ENCODE data around the gene KRTAP5-1.

KRTAP5-1 gene

DNA sequence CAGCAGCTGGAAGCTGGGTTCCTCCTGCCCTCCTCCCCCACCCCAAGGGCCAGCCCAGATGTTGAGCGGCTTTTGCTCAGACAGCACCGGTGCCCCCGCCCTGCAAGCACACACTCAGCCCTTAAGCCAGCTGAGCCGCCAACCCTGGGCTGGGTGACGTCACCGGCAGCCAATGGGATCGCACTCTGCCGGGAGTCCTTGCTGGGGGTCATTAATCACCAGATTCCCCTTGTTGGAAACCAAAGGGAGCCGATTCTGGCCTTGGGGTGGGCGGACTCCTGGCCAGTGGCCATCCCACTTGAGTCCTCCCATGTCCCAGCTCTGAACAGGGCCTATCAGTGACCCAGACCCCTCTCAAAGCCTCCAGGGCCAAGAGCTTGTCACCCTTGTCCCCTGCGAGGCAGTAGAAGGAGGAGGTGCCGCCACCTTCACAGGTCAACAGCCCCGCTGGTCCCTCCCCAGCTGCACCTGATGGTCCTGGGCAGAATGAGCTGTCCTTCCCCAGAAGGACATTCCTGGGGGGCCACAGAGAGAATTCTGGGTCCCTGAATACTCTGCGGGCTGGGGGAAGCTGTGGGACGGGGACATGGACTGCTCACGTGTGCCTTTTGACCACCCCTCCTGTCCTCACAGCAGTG, 20.4 kb downstream of the KRTAP5-1 start:
- ATAC-seq = peak; percentile 52
- TF ChIP-seq RARB (CRISPR knock-in tag; IDR thresholded peaks at IDR 0.05) (no peak), ZNF70 (CRISPR knock-in tag; IDR thresholded peaks at IDR 0.05) (no peak), ZNF8 (CRISPR knock-in tag; IDR thresholded peaks at IDR 0.05) (no peak), ZFP3 (CRISPR knock-in tag; IDR thresholded peaks at IDR 0.05) (no peak), ISL1 (CRISPR knock-in tag; IDR thresholded peaks at IDR 0.05) (no peak), ARNTL (CRISPR knock-in tag; IDR thresholded peaks at IDR 0.05; ENCODE audit: borderline replicate concordance, low read depth) (no peak), PPARA (CRISPR knock-in tag; IDR thresholded peaks at IDR 0.05; ENCODE audit: borderline replicate concordance) (no peak), ZFP30 (CRISPR knock-in tag; IDR thresholded peaks at IDR 0.05) (no peak), TOX (CRISPR knock-in tag; IDR thresholded peaks at IDR 0.05; ENCODE audit: borderline replicate concordance) (no peak), GLIS3 (CRISPR knock-in tag; IDR thresholded peaks at IDR 0.05) (no peak), SNAI2 (CRISPR knock-in tag; IDR thresholded peaks at IDR 0.05) (no peak), TCF4 (CRISPR knock-in tag; IDR thresholded peaks at IDR 0.05; ENCODE audit: borderline replicate concordance) (no peak), BACH2 (CRISPR knock-in tag; IDR thresholded peaks at IDR 0.05; ENCODE audit: borderline replicate concordance) (no peak), OSR1 (CRISPR knock-in tag; IDR thresholded peaks at IDR 0.05) (no peak)
- TF ChIP-seq, protein P1, sequence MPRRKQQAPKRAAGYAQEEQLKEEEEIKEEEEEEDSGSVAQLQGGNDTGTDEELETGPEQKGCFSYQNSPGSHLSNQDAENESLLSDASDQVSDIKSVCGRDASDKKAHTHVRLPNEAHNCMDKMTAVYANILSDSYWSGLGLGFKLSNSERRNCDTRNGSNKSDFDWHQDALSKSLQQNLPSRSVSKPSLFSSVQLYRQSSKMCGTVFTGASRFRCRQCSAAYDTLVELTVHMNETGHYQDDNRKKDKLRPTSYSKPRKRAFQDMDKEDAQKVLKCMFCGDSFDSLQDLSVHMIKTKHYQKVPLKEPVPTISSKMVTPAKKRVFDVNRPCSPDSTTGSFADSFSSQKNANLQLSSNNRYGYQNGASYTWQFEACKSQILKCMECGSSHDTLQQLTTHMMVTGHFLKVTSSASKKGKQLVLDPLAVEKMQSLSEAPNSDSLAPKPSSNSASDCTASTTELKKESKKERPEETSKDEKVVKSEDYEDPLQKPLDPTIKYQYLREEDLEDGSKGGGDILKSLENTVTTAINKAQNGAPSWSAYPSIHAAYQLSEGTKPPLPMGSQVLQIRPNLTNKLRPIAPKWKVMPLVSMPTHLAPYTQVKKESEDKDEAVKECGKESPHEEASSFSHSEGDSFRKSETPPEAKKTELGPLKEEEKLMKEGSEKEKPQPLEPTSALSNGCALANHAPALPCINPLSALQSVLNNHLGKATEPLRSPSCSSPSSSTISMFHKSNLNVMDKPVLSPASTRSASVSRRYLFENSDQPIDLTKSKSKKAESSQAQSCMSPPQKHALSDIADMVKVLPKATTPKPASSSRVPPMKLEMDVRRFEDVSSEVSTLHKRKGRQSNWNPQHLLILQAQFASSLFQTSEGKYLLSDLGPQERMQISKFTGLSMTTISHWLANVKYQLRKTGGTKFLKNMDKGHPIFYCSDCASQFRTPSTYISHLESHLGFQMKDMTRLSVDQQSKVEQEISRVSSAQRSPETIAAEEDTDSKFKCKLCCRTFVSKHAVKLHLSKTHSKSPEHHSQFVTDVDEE (CRISPR knock-in tag; IDR thresholded peaks at IDR 0.05) = no peak
- TF ChIP-seq, protein P2, sequence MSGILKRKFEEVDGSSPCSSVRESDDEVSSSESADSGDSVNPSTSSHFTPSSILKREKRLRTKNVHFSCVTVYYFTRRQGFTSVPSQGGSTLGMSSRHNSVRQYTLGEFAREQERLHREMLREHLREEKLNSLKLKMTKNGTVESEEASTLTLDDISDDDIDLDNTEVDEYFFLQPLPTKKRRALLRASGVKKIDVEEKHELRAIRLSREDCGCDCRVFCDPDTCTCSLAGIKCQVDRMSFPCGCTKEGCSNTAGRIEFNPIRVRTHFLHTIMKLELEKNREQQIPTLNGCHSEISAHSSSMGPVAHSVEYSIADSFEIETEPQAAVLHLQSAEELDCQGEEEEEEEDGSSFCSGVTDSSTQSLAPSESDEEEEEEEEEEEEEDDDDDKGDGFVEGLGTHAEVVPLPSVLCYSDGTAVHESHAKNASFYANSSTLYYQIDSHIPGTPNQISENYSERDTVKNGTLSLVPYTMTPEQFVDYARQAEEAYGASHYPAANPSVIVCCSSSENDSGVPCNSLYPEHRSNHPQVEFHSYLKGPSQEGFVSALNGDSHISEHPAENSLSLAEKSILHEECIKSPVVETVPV (CRISPR knock-in tag; IDR thresholded peaks at IDR 0.05) = no peak

DNA sequence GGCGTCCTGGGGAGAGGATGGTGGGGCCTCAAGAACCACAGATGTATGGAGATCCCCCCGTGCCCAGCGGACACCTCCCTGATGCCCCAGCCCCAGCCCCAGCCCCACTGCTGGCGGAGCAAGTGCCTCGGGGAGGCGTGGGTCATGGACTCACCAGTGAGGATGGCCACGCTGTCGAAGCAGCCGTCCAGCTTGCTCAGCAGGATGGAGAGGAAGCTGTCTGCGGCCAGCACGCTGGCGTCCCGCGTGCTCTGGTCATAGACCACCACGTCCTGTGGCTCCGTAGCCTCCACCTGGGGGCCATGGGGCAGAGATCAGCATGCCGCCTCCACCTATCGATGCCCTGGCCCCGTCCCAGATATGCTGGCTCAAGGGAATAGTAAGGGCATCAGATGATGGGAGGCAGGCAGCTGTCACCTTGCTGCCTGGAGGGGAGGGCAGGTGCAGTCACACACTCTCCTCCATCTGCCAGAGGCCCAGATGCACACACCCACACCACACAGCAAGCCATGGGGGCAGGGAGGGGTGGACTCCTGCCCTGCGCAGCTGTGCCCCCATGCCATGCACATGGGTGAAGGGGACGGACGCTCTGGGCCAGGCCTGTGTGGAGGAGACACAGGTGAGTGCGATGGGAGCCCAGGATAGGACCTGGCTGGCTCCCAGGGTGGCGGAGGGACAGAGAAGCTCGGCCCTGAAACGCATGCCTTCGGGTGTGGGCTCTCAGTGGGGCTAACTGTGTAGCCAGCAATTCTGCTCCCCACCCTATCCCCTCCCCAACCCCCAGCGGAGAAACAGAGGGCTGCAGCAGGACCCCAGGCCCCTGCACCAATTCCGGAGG, 21.2 kb downstream of the KRTAP5-1 start:
- TF ChIP-seq, protein P2 (CRISPR knock-in tag; IDR thresholded peaks at IDR 0.05) = no peak
- no peak for TF ChIP-seq ISL1 (CRISPR knock-in tag; IDR thresholded peaks at IDR 0.05)
- TF ChIP-seq CSDC2 (CRISPR knock-in tag; IDR thresholded peaks at IDR 0.05) = no peak
- TF ChIP-seq, protein P1 (CRISPR knock-in tag; IDR thresholded peaks at IDR 0.05) = no peak
- TF ChIP-seq TOX (CRISPR knock-in tag; IDR thresholded peaks at IDR 0.05; ENCODE audit: borderline replicate concordance) = no peak
- TF ChIP-seq TCF4 (CRISPR knock-in tag; IDR thresholded peaks at IDR 0.05; ENCODE audit: borderline replicate concordance) = no peak
- TF ChIP-seq ZC3H10 (CRISPR knock-in tag; IDR thresholded peaks at IDR 0.05) = no peak
- no peak for TF ChIP-seq RARB (CRISPR knock-in tag; IDR thresholded peaks at IDR 0.05)
- TF ChIP-seq, protein P3, sequence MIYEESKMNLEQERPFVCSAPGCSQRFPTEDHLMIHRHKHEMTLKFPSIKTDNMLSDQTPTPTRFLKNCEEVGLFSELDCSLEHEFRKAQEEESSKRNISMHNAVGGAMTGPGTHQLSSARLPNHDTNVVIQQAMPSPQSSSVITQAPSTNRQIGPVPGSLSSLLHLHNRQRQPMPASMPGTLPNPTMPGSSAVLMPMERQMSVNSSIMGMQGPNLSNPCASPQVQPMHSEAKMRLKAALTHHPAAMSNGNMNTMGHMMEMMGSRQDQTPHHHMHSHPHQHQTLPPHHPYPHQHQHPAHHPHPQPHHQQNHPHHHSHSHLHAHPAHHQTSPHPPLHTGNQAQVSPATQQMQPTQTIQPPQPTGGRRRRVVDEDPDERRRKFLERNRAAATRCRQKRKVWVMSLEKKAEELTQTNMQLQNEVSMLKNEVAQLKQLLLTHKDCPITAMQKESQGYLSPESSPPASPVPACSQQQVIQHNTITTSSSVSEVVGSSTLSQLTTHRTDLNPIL (CRISPR knock-in tag; IDR thresholded peaks at IDR 0.05; ENCODE audit: low read depth) = no peak
- no peak for TF ChIP-seq ZFP30 (CRISPR knock-in tag; IDR thresholded peaks at IDR 0.05)
- TF ChIP-seq, protein P4, sequence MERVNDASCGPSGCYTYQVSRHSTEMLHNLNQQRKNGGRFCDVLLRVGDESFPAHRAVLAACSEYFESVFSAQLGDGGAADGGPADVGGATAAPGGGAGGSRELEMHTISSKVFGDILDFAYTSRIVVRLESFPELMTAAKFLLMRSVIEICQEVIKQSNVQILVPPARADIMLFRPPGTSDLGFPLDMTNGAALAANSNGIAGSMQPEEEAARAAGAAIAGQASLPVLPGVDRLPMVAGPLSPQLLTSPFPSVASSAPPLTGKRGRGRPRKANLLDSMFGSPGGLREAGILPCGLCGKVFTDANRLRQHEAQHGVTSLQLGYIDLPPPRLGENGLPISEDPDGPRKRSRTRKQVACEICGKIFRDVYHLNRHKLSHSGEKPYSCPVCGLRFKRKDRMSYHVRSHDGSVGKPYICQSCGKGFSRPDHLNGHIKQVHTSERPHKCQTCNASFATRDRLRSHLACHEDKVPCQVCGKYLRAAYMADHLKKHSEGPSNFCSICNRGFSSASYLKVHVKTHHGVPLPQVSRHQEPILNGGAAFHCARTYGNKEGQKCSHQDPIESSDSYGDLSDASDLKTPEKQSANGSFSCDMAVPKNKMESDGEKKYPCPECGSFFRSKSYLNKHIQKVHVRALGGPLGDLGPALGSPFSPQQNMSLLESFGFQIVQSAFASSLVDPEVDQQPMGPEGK (CRISPR knock-in tag; IDR thresholded peaks at IDR 0.05; ENCODE audit: borderline replicate concordance) = no peak
- no peak for TF ChIP-seq ARNTL (CRISPR knock-in tag; IDR thresholded peaks at IDR 0.05; ENCODE audit: borderline replicate concordance, low read depth)
- TF ChIP-seq ESRRG (CRISPR knock-in tag; IDR thresholded peaks at IDR 0.05) = no peak
- no peak for TF ChIP-seq PPARA (CRISPR knock-in tag; IDR thresholded peaks at IDR 0.05; ENCODE audit: borderline replicate concordance)
- no peak for TF ChIP-seq BACH2 (CRISPR knock-in tag; IDR thresholded peaks at IDR 0.05; ENCODE audit: borderline replicate concordance)
- TF ChIP-seq, protein P5, sequence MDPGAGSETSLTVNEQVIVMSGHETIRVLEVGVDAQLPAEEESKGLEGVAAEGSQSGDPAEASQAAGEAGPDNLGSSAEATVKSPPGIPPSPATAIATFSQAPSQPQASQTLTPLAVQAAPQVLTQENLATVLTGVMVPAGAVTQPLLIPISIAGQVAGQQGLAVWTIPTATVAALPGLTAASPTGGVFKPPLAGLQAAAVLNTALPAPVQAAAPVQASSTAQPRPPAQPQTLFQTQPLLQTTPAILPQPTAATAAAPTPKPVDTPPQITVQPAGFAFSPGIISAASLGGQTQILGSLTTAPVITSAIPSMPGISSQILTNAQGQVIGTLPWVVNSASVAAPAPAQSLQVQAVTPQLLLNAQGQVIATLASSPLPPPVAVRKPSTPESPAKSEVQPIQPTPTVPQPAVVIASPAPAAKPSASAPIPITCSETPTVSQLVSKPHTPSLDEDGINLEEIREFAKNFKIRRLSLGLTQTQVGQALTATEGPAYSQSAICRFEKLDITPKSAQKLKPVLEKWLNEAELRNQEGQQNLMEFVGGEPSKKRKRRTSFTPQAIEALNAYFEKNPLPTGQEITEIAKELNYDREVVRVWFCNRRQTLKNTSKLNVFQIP (CRISPR knock-in tag; IDR thresholded peaks at IDR 0.05; ENCODE audit: borderline replicate concordance, low read depth) = no peak
- no peak for TF ChIP-seq OSR1 (CRISPR knock-in tag; IDR thresholded peaks at IDR 0.05)
- TF ChIP-seq ZNF565 (CRISPR knock-in tag; conservative IDR thresholded peaks at IDR 0.05; ENCODE audit: low read depth) = no peak
- no peak for ATAC-seq
